ENCODE results near the gene ENHO.

DNA sequence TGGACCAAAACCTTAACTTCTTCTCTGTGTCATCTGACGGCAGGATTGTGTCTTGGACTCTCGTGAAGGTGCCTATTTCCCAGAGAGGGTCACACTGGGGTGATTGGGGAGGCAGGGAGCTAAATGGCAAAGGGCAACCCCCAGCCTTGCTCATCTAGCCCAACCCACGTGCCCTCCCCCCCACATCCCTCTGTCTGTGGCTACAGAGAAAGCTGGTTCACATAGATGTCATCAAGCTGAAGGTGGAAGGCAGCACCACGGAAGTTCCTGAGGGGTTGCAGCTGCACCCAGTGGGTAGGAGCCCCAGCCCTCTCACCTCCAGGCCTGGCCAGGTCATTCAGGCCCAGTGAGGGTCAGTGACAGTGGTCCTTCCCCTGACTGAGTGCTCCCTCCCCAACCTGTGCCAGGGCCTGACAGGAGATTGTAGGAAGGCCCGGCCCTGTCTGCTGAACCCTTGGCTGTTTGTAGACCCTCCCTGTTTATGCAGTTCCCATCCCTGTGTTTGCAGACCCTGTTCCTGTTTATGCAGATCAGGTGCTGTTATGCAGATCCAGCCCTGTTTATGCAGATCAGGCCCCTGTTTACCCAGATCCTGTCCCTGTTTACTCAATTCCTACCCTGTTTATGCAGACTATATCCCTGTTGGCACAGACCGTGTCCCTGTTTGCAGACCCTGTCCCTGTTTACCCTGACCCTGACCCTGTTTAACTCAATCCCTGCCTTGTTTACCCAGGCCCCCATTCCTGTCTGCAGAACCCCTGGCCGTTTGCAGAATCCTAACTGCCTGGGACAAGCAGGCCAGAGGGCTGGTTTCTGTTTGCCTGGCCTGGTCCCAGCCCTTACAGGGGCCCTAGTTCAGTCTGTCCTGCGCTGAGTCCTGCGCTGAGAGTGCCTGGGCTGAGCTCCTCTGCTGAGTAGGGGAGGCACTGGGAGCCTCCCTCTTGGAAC lies 10.4 kb downstream of the ENHO start:
- TF ChIP-seq, protein P1, sequence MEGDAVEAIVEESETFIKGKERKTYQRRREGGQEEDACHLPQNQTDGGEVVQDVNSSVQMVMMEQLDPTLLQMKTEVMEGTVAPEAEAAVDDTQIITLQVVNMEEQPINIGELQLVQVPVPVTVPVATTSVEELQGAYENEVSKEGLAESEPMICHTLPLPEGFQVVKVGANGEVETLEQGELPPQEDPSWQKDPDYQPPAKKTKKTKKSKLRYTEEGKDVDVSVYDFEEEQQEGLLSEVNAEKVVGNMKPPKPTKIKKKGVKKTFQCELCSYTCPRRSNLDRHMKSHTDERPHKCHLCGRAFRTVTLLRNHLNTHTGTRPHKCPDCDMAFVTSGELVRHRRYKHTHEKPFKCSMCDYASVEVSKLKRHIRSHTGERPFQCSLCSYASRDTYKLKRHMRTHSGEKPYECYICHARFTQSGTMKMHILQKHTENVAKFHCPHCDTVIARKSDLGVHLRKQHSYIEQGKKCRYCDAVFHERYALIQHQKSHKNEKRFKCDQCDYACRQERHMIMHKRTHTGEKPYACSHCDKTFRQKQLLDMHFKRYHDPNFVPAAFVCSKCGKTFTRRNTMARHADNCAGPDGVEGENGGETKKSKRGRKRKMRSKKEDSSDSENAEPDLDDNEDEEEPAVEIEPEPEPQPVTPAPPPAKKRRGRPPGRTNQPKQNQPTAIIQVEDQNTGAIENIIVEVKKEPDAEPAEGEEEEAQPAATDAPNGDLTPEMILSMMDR (IDR thresholded peaks at IDR 0.05; ENCODE audit: low read length): no peak
- no peak for TF ChIP-seq EZH2 (IDR thresholded peaks at IDR 0.05; ENCODE audit: borderline replicate concordance, low read length)
